ENCODE measurements around the gene SYNE1.

GRCh38 chr6:152124429-152125074 is 512.6 kb downstream of the SYNE1 start:
- TF ChIP-seq POLR2A (IDR thresholded peaks at IDR 0.05) (no peak), POLR2AphosphoS5 (IDR thresholded peaks at IDR 0.05) (no peak)
- TF ChIP-seq, protein P1, sequence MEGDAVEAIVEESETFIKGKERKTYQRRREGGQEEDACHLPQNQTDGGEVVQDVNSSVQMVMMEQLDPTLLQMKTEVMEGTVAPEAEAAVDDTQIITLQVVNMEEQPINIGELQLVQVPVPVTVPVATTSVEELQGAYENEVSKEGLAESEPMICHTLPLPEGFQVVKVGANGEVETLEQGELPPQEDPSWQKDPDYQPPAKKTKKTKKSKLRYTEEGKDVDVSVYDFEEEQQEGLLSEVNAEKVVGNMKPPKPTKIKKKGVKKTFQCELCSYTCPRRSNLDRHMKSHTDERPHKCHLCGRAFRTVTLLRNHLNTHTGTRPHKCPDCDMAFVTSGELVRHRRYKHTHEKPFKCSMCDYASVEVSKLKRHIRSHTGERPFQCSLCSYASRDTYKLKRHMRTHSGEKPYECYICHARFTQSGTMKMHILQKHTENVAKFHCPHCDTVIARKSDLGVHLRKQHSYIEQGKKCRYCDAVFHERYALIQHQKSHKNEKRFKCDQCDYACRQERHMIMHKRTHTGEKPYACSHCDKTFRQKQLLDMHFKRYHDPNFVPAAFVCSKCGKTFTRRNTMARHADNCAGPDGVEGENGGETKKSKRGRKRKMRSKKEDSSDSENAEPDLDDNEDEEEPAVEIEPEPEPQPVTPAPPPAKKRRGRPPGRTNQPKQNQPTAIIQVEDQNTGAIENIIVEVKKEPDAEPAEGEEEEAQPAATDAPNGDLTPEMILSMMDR (IDR thresholded peaks at IDR 0.05 in 8 of 11, conservative IDR thresholded peaks at IDR 0.05 in 3 of 11): peak; percentile 25 to 76 (median 68)
